Transverse colon (tissue), 4 donors: ENCODE data around the gene NKX2-3. TPM values are rescaled to one million over a fixed set of nuclear protein-coding genes. Genes with fewer than 3 reads are reported as not detected.

ENCODE experiments used
- DNase-seq: peaks from one replicate; pipeline ENCODE4 v3.0.0-alpha.2; 2019
- H3K27ac ChIP-seq, 4 donors: fragments of 200-600 bp; sonication (generic); 2 replicates each; pipeline ENCODE4 v1.5.1; 2016 to 2018; ENCODE audit warnings: inconsistent platforms in 4 of 4
- H3K27me3 ChIP-seq: fragments of 200-600 bp; sonication (generic); 2 replicates; pipeline ENCODE4 v1.5.1; 2017; ENCODE audit warnings: inconsistent platforms
- H3K36me3 ChIP-seq, 4 donors: fragments of 200-600 bp; sonication (generic); 2 replicates each; pipeline ENCODE4 v1.5.1; 2017 to 2019; ENCODE audit warnings: inconsistent platforms in 4 of 4
- H3K4me1 ChIP-seq, 4 donors: fragments of 200-600 bp; sonication (generic); 2 replicates each; pipeline ENCODE4 v1.5.1; 2017 to 2020; ENCODE audit warnings: inconsistent platforms in 4 of 4
- H3K4me3 ChIP-seq, 4 donors: fragments of 200-600 bp; sonication (generic); 1 replicate in 1 of 4; 2 replicates in 3 of 4; pipeline versions ENCODE4 v1.5.1 to v1.6.1; 2017 to 2019; ENCODE audit warnings: inconsistent platforms in 4 of 4
- H3K9me3 ChIP-seq, 2 donors: fragments of 200-600 bp; sonication (generic); 2 replicates each; pipeline ENCODE4 v1.5.1; 2017 to 2019; ENCODE audit warnings: inconsistent platforms in 2 of 2
- EP300 ChIP-seq: sonication (generic); formaldehyde crosslinking; IDR thresholded peaks from one replicate; pipeline ENCODE4 v1.6.1; 2017; ENCODE audit warnings: antibody characterized with exemption, low read depth
- POLR2A ChIP-seq: fragments of 450-650 bp; IDR thresholded peaks from one replicate; pipeline ENCODE4 v1.6.1; 2016; ENCODE audit warnings: antibody characterized with exemption, mild to moderate bottlenecking, moderate library complexity
- POLR2AphosphoS5 ChIP-seq, 3 donors: sonication (generic); formaldehyde crosslinking; IDR thresholded peaks; one replicate each; pipeline ENCODE4 v1.6.1; 2016; ENCODE audit warnings: antibody characterized with exemption in 3 of 3
- WGBS, 2 donors: methylation state at CpG; one replicate each; pipeline ENCODE4 v1.1.5; 2018; ENCODE audit warnings: low coverage in 1 of 2; 5-methylcytosine and 5-hydroxymethylcytosine counted together
- in situ Hi-C, 4 donors: fragments of 200-750 bp; cut with MboI; loops; one replicate each; pipeline versions ENCODE4 v1.15.0 to v1.15.1; 2017; ENCODE audit warnings: low sequenced_read_pairs in 3 of 4, low pct_ligation_motif_present in 1 of 4, low pct_unique_long_range_greater_than_20kb in 1 of 4
- intact Hi-C: fragments of 100-400 bp; cut with DNase I; formaldehyde crosslinking; loops from one replicate; pipeline ENCODE4 v1.15.1; 2023; ENCODE audit warnings: low total_unique reads
- total RNA-seq, 4 donors: library from RNA; depleted of rRNA; stranded (reverse); fragments of >200 nt; gene quantifications; one replicate each; pipeline ENCODE4 v1.1.0, GENCODE V29; 2016
- TF ChIP-seq, protein P1 (sequence below), 5 experiments: fragments of 200-600 bp in 3 of 5; fragments of 450-650 bp in 2 of 5; sonication (generic) in 3 of 5; IDR thresholded peaks; 1 replicate in 2 of 5; 2 replicates in 3 of 5; pipeline ENCODE4 v1.5.1; 2016 to 2017; ENCODE audit warnings: antibody characterized with exemption in 5 of 5, inconsistent platforms in 3 of 5, mild to moderate bottlenecking in 2 of 5, moderate library complexity in 1 of 5

Gene NKX2-3
- total RNA-seq, 4 donors from 2014 or later, result 7.0 to 11.1 (median 9.7) TPM

DNA sequence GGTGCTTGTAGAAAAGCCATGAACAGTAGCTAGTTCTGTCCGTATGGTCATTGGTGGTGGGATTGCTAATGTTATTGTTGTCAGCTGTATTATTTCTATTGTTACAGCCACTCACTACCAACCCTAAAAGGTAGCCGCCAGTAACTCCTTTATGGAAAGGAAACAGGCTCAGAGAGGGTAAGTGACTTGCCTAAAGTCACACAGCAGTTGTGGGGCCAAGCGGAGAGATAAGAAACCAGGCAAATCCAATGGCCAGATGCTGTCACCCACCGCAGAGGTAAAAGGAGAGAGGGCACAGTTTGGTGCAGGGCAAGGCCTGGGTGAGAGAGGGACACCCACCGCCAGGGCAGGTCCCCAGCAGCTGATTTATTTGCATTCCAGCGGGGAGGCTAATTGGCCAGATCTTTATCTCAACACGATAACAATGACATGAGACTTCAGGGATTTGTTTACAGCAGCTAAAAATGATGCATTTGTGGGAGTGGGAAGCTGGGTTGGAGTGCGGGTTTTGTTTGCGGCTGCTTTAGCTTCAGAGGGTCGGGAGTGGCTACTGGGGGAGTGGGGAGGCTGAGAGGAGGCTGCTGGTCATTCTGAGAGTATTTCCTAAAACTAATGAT, 8.6 kb upstream of the NKX2-3 start:
- Histone ChIP-seq H3K4me3 (peak overlapping the region in 3 of 4 donors; percentile 11 to 34 (median 13)), H3K27me3 (peaks cover 97% of the 10 kb centered on the region), H3K9me3 (no peaks in the 10 kb centered on the region), H3K36me3 (no peaks in the 10 kb centered on the region), H3K4me1 (peaks cover 4 to 72% (median 28%) of the 10 kb centered on the region in 4 donors), H3K27ac (peak overlapping the region; percentile 86 to 94 (median 90))
- DNase-seq, result no peak
- WGBS, 2 donors, result 49 to 51% methylated on average over 6 to 9 of the region's 10 CpGs
- intact Hi-C loops, result no loop called here
- TF ChIP-seq POLR2A (no peak), EP300 (no peak), POLR2AphosphoS5 (IDR thresholded peaks at IDR 0.05) (no peak)
- TF ChIP-seq, protein P1, sequence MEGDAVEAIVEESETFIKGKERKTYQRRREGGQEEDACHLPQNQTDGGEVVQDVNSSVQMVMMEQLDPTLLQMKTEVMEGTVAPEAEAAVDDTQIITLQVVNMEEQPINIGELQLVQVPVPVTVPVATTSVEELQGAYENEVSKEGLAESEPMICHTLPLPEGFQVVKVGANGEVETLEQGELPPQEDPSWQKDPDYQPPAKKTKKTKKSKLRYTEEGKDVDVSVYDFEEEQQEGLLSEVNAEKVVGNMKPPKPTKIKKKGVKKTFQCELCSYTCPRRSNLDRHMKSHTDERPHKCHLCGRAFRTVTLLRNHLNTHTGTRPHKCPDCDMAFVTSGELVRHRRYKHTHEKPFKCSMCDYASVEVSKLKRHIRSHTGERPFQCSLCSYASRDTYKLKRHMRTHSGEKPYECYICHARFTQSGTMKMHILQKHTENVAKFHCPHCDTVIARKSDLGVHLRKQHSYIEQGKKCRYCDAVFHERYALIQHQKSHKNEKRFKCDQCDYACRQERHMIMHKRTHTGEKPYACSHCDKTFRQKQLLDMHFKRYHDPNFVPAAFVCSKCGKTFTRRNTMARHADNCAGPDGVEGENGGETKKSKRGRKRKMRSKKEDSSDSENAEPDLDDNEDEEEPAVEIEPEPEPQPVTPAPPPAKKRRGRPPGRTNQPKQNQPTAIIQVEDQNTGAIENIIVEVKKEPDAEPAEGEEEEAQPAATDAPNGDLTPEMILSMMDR (IDR thresholded peaks at IDR 0.05), result no peak
- in situ Hi-C loops, result loop anchor here in 1 of 4 donors (10.0 kb wide), 1 partner anchor 89 kb away; the partner anchor contains the start of gene GOT1

DNA sequence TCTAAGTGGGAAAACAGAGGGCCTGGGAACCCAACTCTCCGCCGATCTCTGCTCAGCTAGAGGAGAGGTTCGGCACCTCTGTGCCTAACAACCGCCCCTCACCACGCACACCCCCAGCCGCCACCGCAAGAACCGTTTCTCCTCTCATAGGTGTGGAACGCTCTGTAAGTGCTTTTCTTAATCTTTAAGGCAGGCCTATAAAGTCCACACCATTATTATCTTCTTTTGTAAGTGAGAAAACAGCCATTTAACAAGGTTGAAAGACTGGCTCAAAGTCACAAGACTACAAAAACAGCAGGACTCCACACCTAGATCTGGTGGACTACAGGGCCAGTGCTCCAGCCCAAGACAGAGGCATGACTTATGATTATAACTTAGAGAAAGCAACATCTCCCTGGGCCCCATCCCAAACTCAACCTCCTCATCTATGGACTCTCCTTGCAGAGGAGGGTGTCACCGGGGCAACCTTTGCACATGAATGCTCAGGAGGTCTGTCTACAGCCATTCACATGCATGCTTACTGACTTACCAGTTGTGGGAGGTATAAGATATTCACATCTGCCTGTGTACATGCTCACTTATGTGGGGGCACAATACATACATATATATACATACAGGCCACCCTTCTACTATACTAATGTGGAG, 7.9 kb upstream of the NKX2-3 start:
- no peaks in the 10 kb centered on the region for H3K36me3 ChIP-seq
- TF ChIP-seq, protein P1 (IDR thresholded peaks at IDR 0.05), result no peak
- TF ChIP-seq POLR2AphosphoS5 (IDR thresholded peaks at IDR 0.05) (no peak), EP300 (no peak)
- WGBS, 2 donors, result 50 to 76% methylated on average over 1 to 10 of the region's 10 CpGs
- in situ Hi-C loops, result loop anchor here in 1 of 4 donors (10.0 kb wide), 1 partner anchor 90 kb away; the partner anchor contains the start of gene GOT1
- no peaks in the 10 kb centered on the region for H3K9me3 ChIP-seq
- peak overlapping the region; percentile 86 to 94 (median 90) for H3K27ac ChIP-seq
- peaks cover 4 to 66% (median 23%) of the 10 kb centered on the region in 4 donors for H3K4me1 ChIP-seq
- intact Hi-C loops, result no loop called here
- peaks cover 97% of the 10 kb centered on the region for H3K27me3 ChIP-seq
- no peak overlapping the region for H3K4me3 ChIP-seq
- no peak for DNase-seq

DNA sequence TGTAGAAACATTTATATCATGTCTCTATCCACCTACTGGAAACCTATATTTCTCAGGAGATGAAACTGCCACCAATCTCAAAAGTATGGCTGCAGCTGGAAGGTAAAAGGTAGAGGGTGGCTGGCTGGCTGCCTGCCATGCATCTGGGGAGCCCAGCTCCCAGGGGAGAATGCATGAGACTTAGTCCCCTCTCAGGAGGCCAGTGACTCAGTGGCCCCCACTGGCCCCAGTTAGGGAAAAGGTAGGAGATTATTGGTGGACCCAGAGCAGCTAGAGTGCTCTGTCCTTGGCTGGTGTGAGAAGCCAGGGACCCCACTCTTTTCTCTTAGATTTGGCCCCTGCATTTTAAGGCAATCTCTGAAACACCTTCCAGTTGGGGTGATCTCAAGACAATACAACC, 6.8 kb upstream of the NKX2-3 start:
- Histone ChIP-seq H3K27me3 (peaks cover 97% of the 10 kb centered on the region), H3K4me1 (peaks cover 4 to 58% (median 17%) of the 10 kb centered on the region in 4 donors), H3K9me3 (no peaks in the 10 kb centered on the region), H3K27ac (peak overlapping the region; percentile 86 to 94 (median 90)), H3K36me3 (no peaks in the 10 kb centered on the region), H3K4me3 (no peak overlapping the region)
- intact Hi-C loops (no loop called here), in situ Hi-C loops (loop anchor here in 1 of 4 donors (10.0 kb wide), 1 partner anchor 91 kb away; the partner anchor contains the start of gene GOT1)
- no peak for DNase-seq
- TF ChIP-seq POLR2AphosphoS5 (IDR thresholded peaks at IDR 0.05) (no peak), EP300 (no peak), POLR2A (no peak)
- TF ChIP-seq, protein P1 (IDR thresholded peaks at IDR 0.05), result no peak

DNA sequence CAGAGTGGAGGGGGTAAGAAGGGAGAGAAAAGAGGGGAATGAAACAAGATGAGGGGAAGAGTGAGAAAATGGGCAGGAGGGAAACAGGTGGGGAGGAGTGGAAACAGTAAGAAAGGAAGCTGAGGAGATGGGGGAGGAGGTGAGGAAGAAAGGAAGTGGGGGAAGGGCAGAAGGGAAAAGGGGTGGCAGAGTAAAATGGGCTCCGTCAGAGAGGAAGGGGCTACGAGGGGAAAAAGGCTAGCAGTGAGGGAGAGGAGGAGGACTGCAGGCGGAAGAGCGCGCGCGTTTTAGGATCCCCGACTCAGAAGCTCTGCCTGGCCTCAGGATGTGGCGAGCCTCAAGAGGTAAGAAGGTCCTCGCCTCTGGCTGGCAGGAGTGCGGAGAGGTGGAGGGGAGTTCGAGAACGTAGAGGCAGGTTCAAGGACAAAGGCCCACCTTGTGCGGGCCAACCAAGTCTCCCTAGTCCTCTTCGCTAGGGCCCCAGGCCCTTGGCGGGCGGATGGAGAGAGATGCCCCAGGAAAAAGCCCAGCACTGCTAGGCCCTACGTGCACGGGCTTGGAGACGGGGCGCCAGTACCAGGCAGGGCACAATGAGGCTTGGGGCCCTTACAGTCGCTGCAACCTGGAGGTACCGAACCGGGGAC, 5.8 kb upstream of the NKX2-3 start:
- H3K27me3 ChIP-seq, result peaks cover 97% of the 10 kb centered on the region
- TF ChIP-seq POLR2AphosphoS5 (IDR thresholded peaks at IDR 0.05), result no peak
- TF ChIP-seq, protein P1 (IDR thresholded peaks at IDR 0.05), result no peak
- no peak for TF ChIP-seq EP300
- TF ChIP-seq POLR2A, result no peak
- H3K4me3 ChIP-seq, result peak overlapping the region in 2 of 4 donors; percentile 46 to 55
- H3K9me3 ChIP-seq, result no peaks in the 10 kb centered on the region
- DNase-seq, result no peak
- intact Hi-C loops, result no loop called here
- 44 to 69% methylated on average over 9 to 24 of the region's 24 CpGs for WGBS, 2 donors
- H3K4me1 ChIP-seq, result peaks cover 4 to 50% (median 10%) of the 10 kb centered on the region in 4 donors
- peak overlapping the region; percentile 86 to 94 (median 90) for H3K27ac ChIP-seq
- in situ Hi-C loops, result loop anchor here in 1 of 4 donors (10.0 kb wide), 1 partner anchor 92 kb away; the partner anchor contains the start of gene GOT1
- no peaks in the 10 kb centered on the region for H3K36me3 ChIP-seq
